Mammary epithelial cell (primary cell): ENCODE results near the gene KAZN.

Experiments
- EZH2 ChIP-seq: IDR thresholded peaks from 2 replicates; pipeline ENCODE4 v1.6.1; 2012; ENCODE audit warnings: low read length, inconsistent platforms, borderline replicate concordance
- TF ChIP-seq, protein P1 (sequence below), 2 donors: IDR thresholded peaks in 1 of 2; conservative IDR thresholded peaks in 1 of 2; 2 replicates each; pipeline ENCODE4 v1.5.1; 2011 to 2012; ENCODE audit warnings: inconsistent platforms in 2 of 2, low read length in 2 of 2, mild to moderate bottlenecking in 2 of 2, control low read depth in 1 of 2, low read depth in 1 of 2; ENCODE audit not compliant: insufficient read depth in 1 of 2; ENCODE audit errors: extremely low read depth in 1 of 2

DNA sequence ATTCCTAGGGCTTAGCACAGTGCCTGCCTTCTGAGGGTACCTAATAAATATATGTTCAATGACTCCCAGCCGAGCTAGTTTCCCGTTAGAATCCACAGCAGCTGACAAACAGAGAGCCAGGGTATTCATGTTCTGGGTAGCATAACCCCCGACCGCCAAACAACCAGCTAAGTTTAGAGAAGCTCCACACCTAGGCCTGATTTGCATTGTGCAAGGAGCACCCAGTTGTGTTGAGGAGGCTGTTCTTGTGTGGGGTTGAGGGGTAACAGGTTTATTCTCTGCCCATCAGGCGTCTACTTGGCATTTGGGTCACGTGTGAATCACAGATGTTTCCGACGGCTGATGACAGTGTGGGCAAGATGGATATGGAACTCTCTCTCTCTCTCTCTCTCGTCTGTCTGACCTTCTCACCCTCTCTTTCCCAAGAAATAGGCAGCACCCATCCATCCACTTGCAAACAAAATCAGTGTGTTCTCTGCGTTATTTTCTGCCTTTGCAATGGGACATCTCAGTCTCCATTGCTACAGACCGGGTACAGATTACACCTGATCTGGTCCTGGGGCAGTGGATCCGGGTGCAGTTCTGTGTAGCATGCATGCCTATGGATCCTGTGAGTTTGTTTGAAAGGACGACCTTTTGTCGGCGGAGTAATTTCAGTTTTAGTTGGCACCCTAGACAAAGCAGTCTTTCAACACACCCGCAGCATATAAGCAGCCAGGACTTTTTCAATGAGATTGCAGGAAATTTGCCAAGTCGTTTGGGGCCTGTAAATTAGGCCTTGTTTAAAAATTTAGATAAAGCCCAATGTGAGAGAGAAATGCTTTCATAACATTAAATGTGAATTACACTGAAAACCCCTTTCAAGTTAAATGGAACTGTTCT is 29.4 kb downstream of the KAZN start:
- TF ChIP-seq, protein P1, sequence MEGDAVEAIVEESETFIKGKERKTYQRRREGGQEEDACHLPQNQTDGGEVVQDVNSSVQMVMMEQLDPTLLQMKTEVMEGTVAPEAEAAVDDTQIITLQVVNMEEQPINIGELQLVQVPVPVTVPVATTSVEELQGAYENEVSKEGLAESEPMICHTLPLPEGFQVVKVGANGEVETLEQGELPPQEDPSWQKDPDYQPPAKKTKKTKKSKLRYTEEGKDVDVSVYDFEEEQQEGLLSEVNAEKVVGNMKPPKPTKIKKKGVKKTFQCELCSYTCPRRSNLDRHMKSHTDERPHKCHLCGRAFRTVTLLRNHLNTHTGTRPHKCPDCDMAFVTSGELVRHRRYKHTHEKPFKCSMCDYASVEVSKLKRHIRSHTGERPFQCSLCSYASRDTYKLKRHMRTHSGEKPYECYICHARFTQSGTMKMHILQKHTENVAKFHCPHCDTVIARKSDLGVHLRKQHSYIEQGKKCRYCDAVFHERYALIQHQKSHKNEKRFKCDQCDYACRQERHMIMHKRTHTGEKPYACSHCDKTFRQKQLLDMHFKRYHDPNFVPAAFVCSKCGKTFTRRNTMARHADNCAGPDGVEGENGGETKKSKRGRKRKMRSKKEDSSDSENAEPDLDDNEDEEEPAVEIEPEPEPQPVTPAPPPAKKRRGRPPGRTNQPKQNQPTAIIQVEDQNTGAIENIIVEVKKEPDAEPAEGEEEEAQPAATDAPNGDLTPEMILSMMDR (conservative IDR thresholded peaks at IDR 0.05 in 1 of 2, IDR thresholded peaks at IDR 0.05 in 1 of 2; ENCODE audit: extremely low read depth in 1 of 2, insufficient read depth in 1 of 2, low read depth in 1 of 2, low read length in 2 of 2): no peak
- TF ChIP-seq EZH2: no peak
